GM21723 (cell line): ENCODE measurements around the gene PRCD.

Source experiments
- ATAC-seq: cut with Tn5 transposase; IDR thresholded peaks from one replicate; pipeline ENCODE4 v1.9.1; 2021; ENCODE audit warnings: mild to moderate bottlenecking, moderate library complexity; ENCODE audit not compliant: unreplicated experiment

Gene PRCD

GRCh38 chr17:76539631-76540271 is at the start of gene PRCD:
Gene PRCD, plus strand, starts transcription at chr17:76540044. Its CDS starts 98 bp downstream, at chr17:76540142.
- ATAC-seq, result no peak

GRCh38 chr17:76490112-76490710 is 49.6 kb upstream of the PRCD start:
- no peak for ATAC-seq

GRCh38 chr17:76491271-76492122 is 48.3 kb upstream of the PRCD start:
- ATAC-seq, result peak; percentile 5

GRCh38 chr17:76492123-76492988 is 47.5 kb upstream of the PRCD start:
- peak; percentile 43 for ATAC-seq

- peak; percentile 36 for ATAC-seq
These were observed 46.8 kb upstream of the PRCD start for GRCh38 chr17:76492989-76493501.

- peak; percentile 5 for ATAC-seq
These were observed 46.2 kb upstream of the PRCD start for GRCh38 chr17:76493505-76494167.

GRCh38 chr17:76495663-76496400 is 44.0 kb upstream of the PRCD start:
- no peak for ATAC-seq

- ATAC-seq, result no peak
These were observed 43.4 kb upstream of the PRCD start for GRCh38 chr17:76496464-76496863.

- no peak for ATAC-seq
These were observed 42.2 kb upstream of the PRCD start for GRCh38 chr17:76497699-76497978.

GRCh38 chr17:76497979-76498875 is 41.6 kb upstream of the PRCD start:
- ATAC-seq, result no peak

- ATAC-seq, result no peak
These were observed 41.0 kb upstream of the PRCD start for GRCh38 chr17:76498876-76499251.

GRCh38 chr17:76499267-76499667 is 40.6 kb upstream of the PRCD start:
- ATAC-seq, result no peak

- no peak for ATAC-seq
These were observed 39.6 kb upstream of the PRCD start for GRCh38 chr17:76500074-76500746.

- ATAC-seq, result no peak
These were observed 39.2 kb upstream of the PRCD start for GRCh38 chr17:76500747-76501017.

- peak; percentile 63 for ATAC-seq
These were observed 38.6 kb upstream of the PRCD start, which contains the start of gene RHBDF2 for GRCh38 chr17:76501018-76501826. Gene RHBDF2, minus strand, starts transcription at chr17:76501423. Its CDS starts 19,899 bp downstream, at chr17:76481524.

- ATAC-seq, result no peak
These were observed 38.0 kb upstream of the PRCD start for GRCh38 chr17:76501827-76502307.
